HG03064 (cell line): ENCODE results near the gene PERM1.
"Not testable (repeated sequence)": the region's sequence is repeated elsewhere in the genome, so short reads cannot be mapped to it uniquely, and the experiment has no call there.

Source experiments
- ATAC-seq: cut with Tn5 transposase; IDR thresholded peaks from one replicate; pipeline ENCODE4 v1.9.1; 2021; ENCODE audit warnings: low read depth; ENCODE audit not compliant: unreplicated experiment

Gene PERM1

DNA sequence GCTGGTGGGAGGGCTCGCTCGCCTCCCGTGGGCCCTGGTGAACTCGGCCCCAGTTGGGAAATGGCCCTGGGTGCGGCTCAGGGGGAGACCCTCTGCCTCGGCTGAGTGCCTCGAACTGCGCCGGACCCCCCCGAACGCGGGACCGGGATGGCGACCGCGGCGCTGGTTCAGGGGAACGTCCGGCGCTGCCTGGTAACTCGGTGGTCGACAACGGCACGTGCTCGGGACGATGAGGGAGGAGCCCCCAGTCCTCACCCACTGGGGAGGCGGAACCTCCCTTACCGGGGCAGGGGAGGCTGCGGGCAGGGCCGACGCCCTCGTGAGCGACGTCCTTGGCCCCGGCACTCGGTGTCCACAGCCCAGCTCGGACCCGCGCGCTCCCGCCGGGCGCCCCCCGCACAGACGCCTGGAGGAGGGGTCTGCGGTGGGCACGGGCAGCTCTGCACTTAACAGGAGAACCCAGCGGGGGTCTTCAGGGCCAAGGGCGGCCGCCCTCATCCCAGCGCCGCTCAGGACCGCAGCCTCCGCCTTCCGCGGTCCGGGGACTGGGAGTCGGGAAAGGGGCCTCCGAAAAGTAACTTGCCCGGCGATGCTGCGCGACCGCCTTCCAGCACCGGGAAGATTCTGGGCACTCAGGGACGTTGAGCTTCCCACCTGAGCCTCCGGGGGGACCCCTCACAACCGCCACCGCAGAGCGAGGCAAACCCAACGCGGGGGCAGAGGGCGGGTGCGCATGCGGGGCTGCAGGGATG lies 16.3 kb upstream of the PERM1 start:
- ATAC-seq: no peak

DNA sequence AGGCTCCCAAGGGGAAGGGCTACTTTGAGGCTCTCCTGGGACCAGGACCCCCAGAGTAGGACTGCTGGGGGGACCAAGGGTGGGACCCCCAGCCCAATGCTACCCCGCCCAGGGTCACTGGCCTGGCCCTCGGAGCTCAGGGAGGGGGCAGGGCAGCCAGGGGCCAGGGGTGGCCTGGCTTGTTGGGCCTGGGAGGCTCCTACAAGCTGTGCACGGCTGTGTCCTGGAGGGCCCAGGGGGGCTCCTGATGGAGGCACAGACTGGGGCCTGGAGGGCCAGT lies 15.8 kb upstream of the PERM1 start:
- no peak for ATAC-seq

DNA sequence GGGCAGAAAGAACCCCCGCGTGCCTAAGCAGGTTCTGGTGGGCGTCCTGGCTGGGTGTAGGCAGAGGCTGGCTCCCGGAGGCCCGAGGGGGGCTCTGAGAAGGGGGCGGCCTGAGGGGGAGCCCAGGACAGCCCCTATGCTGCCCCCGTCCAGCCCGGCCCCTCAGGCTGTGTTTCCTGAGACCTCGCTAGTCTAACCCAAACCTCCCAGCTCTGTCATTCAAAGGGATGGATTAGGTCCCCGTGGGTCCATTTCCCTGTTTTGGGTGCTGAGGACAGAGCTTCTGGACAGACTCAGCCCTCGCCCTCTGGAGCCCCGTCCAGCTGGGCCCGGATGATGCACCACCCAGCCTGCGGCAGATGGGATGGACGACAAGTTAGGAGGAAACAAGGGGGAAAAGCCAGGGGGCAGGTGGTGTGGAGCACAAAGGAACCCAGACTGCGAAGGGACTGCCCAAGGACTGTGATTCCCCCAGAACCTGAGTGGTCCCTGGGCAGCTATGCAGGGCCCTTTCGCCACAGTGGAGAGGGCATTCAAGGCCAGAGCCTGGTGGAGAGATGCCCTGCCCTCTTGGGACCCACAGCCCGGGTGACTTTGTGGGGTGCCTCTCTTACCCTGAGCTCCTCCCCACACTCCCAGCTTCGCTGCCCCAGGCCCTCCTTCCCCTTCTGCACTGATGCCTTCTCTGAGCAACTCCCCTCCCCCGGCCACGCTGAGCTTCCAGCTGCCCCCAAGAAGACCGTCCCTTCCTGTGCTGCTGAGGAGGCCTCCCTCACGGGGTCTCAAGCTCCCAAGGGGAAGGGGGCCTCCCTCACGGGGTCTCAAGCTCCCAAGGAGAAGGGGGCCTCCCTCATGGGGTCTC lies 15.2 kb upstream of the PERM1 start:
- no peak for ATAC-seq

DNA sequence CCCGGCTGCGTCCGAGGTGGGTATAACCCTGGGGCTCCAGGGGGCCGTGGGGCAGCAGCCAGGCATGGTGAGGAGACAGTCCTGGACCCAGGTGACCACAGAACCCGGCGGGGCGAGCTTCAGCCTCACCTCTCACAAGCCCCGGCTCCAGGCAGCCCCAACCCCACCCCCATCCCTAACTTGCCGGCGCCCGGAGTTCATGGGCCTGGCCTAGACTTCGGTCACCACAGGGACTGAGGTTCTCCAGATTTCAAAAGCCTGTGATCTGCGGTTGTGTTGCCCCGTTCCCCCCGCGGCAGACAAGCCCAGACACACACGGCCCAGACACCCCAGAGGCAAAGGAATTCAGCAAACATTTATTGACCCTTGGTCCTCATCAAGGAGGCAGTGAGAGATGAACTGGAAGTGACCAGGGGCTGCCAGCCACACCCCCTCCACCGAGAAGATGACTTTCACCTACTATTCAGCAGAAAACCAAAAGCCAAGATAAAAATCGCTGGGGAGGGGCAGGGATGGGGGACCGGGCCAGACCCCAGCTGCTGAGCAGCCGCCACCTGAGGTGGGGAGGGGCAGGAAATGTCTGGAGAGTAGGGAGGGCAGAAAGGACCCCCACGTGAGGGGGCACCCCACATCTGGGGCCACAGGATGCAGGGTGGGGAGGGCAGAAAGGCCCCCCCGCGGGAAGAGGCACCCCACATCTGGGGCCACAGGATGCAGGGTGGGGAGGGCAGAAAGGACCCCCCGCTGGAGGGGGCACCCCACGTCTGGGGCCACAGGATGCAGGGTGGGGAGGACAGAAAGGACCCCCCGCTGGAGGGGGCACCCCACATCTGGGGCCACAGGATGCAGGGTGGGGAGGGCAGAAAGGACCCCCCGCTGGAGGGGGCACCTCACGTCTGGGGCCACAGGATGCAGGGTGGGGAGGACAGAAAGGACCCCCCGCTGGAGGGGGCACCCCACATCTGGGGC lies 14.1 kb upstream of the PERM1 start:
- no peak for ATAC-seq

DNA sequence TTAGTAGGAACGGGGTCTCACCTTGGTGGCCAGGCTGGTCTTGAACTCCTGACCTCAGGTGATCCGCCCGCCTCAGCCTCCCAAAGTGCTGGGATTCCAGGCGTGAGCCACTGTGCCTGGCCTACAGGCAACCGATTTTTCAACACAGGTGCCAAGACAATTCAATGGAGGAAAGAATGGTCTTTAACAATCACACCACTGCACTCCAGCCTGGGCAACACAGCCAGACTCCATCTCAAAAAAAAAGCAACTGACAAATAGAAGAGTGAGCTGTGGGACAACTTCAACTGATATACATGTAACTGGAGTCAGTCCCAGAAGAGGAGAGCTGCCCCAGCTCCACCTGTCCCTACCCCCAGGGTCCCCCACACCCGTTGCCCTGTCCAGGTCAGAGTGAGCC lies 12.7 kb upstream of the PERM1 start:
- not testable (repeated sequence) for ATAC-seq

- no peak for ATAC-seq
These were observed 11.6 kb upstream of the PERM1 start for GRCh38 chr1:993379-993995.

DNA sequence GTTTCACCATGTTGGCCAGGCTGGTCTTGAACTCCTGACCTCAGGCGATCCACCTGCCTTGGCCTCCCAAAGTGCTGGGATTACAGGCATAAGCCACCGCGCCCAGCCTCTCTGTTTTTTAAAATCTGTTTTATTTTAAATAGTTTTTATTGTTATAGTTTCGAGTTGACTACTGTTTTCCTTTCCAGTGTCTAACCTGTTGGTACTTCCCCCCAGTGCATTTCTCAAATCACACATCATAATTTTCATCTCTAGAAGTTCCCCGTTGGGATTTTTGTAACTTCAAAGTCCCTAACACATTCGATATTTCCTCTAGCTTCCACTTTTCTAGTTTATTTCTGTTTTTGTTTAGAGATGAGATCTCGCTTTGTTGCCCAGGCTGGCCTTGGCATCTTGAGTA lies 10.5 kb upstream of the PERM1 start:
- no peak for ATAC-seq

GRCh38 chr1:991895-992294 lies 10.0 kb upstream of the PERM1 start:
- no peak for ATAC-seq

- not testable (repeated sequence) for ATAC-seq
These were observed 9.4 kb upstream of the PERM1 start for GRCh38 chr1:991275-991674.

DNA sequence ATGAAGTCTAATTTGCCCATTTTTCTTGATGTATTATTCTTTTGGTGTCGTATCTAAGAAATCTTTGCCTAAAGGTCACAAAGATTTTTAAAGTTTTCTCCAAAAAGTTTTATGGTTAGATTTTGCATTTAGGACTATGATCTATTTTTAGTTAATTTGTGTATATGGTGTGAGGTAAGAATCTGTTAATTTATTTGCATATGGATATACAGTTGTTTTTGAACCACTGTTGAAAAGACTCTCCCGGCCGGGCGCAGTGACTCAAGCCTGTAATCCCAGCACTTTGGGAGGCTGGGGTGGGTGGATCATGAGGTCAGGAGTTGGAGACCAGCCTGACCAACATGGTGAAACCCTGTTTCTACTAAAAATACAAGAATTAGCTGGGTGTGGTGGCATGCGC lies 6.2 kb upstream of the PERM1 start:
- ATAC-seq: not testable (repeated sequence)

GRCh38 chr1:985126-985525 lies 3.2 kb upstream of the PERM1 start:
- no peak for ATAC-seq

- ATAC-seq: no peak
These were observed 2.6 kb upstream of the PERM1 start for GRCh38 chr1:984476-984814.

- ATAC-seq: no peak
These were observed 2.0 kb upstream of the PERM1 start for GRCh38 chr1:983798-984475.

DNA sequence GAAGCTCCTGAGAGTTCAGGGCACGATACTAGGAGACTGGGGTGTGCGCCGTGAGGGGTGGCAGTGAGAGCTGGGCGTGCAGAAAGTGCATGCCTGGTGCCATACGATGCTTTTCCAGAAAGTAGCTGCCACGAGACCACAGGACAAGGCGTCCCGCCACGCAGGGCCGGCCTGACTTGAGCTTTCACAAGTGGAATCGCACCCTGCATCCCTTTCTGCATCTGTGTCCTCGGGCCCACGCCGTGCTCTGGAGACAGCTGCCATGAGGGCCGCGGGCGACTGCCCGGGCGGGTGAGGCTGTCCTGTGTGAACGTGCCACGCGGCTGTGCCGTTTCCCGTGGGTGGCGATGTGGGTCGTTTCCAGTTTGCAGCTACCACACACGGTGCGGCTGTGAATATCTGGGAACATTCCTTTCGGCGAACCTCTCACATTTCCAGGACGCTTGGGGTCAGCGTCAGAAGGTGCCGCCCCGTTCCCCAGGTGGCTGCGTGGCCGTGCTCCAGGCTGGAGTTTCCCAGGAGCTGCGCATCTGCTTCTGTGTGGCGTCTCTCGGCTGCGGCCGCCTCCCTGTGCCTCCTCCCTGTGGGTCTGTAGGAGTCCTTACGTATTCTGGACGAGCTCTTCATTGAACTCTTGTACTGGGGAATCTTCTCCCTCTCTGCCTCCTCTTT lies 1.0 kb upstream of the PERM1 start:
- no peak for ATAC-seq

- ATAC-seq: no peak
These were observed 370 bp downstream of the PERM1 start for GRCh38 chr1:981491-981954.

DNA sequence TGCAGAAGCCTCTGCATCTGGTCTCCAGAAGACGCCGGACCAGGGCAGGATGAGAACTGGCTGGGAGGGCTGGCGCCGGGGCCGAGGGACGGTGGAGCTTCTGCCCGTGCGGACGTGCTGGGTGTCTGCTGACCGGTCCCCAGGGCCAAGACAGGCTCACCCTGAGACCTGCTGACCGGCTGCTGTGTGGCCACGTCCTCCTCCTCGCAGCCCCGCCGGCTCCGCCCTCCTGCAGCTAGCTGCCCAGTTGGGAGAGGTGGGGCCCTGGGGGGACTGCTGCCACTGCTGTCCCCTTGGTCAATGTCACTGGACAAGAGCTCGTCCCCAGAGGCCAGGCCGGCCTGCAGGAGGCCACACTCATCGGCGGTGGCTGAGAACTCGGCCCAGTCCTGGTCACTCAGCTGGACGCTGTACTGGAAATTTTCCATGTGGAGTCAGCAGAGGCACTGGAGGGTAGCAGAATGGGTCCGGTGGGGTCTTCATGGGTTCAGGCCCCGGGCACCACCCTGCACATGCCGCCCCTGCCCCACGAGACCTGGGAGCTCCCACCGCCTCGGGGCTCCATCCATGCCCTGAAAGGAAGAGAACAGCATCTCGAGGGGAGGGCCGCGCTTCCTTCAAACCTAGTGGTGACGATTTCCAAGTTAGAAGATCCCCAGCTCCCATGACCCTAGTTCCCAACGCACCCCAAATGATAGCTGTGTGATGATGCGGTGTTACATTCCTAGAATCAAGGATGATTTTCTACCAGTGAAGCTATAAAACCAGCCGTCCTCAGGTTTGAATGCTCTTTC lies 1.1 kb downstream of the PERM1 start:
- ATAC-seq: no peak

DNA sequence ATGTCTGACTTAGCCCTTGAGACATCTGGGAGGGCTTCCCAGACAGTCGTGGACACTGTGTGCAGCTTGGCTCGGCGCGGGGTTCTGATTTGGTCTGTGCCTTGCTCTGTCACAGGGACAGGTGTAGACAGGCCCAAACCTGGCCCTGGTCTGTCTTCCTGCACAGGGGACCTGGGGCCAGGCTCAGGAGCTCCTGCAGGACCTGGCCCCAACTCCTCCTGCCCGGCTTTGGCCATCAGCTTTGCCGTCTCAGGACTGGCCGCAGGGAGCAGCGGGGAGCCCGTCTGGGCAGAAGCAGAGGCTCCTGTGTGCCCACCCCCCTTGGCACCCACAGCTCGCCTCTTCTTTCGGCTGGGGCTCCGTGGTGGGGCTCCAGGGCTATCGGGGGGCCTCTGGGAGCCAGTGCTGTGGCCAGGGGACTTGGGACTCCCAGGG lies 1.7 kb downstream of the PERM1 start:
- ATAC-seq: no peak

DNA sequence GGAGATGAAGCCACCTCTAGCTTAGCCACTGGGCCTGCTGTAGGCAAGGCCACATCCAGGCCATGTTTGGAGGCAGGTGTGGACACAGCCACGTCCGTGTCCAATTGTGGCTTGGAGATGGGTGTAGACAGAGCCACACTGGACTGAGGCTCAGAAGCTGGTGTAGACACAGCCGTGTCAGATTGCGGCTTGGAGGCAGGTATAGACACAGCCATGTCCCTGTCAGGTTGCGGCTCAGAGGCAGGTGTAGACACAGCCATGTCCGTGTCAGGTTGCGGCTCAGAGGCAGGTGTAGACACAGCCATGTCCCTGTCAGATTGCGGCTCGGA lies 2.2 kb downstream of the PERM1 start:
- no peak for ATAC-seq
